ENCODE data around the gene GOLT1A.
"Not testable (repeated sequence)": the region's sequence is repeated elsewhere in the genome, so short reads cannot be mapped to it uniquely, and the experiment has no call there.

DNA sequence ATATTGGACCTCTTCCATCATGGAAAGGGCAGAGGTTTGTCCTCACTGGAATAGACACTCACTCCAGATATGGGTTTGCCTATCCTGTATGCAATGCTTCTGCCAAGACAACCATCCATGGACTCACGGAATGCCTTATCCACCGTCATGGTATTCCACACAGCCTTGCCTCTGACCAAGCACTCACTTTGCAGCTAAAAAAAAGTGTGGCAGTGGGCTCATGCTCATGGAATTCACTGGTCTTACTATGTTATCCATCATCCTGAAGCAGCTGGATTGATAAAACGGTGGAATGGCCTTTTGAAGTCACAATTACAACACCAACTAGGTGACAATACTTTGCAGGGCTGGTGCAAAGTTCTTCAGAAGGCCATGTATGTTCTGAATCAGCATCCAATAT, 25.6 kb upstream of the GOLT1A start:
- TF ChIP-seq, protein P1, sequence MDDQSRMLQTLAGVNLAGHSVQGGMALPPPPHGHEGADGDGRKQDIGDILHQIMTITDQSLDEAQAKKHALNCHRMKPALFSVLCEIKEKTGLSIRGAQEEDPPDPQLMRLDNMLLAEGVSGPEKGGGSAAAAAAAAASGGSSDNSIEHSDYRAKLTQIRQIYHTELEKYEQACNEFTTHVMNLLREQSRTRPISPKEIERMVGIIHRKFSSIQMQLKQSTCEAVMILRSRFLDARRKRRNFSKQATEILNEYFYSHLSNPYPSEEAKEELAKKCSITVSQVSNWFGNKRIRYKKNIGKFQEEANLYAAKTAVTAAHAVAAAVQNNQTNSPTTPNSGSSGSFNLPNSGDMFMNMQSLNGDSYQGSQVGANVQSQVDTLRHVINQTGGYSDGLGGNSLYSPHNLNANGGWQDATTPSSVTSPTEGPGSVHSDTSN (IDR thresholded peaks at IDR 0.05) = not testable (repeated sequence)
- TF ChIP-seq, protein P2, sequence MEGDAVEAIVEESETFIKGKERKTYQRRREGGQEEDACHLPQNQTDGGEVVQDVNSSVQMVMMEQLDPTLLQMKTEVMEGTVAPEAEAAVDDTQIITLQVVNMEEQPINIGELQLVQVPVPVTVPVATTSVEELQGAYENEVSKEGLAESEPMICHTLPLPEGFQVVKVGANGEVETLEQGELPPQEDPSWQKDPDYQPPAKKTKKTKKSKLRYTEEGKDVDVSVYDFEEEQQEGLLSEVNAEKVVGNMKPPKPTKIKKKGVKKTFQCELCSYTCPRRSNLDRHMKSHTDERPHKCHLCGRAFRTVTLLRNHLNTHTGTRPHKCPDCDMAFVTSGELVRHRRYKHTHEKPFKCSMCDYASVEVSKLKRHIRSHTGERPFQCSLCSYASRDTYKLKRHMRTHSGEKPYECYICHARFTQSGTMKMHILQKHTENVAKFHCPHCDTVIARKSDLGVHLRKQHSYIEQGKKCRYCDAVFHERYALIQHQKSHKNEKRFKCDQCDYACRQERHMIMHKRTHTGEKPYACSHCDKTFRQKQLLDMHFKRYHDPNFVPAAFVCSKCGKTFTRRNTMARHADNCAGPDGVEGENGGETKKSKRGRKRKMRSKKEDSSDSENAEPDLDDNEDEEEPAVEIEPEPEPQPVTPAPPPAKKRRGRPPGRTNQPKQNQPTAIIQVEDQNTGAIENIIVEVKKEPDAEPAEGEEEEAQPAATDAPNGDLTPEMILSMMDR (IDR thresholded peaks at IDR 0.05) = not testable (repeated sequence)
- not testable (repeated sequence) for TF ChIP-seq JUNB (IDR thresholded peaks at IDR 0.05); RAD21 (conservative IDR thresholded peaks at IDR 0.05 in 1 of 2, IDR thresholded peaks at IDR 0.05 in 1 of 2)
- TF ChIP-seq, protein P3, sequence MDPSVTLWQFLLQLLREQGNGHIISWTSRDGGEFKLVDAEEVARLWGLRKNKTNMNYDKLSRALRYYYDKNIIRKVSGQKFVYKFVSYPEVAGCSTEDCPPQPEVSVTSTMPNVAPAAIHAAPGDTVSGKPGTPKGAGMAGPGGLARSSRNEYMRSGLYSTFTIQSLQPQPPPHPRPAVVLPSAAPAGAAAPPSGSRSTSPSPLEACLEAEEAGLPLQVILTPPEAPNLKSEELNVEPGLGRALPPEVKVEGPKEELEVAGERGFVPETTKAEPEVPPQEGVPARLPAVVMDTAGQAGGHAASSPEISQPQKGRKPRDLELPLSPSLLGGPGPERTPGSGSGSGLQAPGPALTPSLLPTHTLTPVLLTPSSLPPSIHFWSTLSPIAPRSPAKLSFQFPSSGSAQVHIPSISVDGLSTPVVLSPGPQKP (IDR thresholded peaks at IDR 0.05; ENCODE audit: low read depth, low read length) = not testable (repeated sequence)

Data from A549 (cell line).